ENCODE results near the gene SREBF1. TPM values are rescaled to one million over a fixed set of nuclear protein-coding genes. Genes with fewer than 3 reads are reported as not detected.

SREBF1 gene
- total RNA-seq, 1 donor = 92.0 TPM

- no peak for DNase-seq (ENCODE audit: low read depth)
- H3K4me3 ChIP-seq (ENCODE audit: low read depth, low read length) = no peak overlapping the region
- TF ChIP-seq CTCF (IDR thresholded peaks at IDR 0.05; ENCODE audit: insufficient read depth, low read depth, low read length) = no peak
Observed at GRCh38 chr17:17790637-17791464, 45.9 kb downstream of the SREBF1 start.

GRCh38 chr17:17789828-17790636 lies 46.8 kb downstream of the SREBF1 start:
- DNase-seq (ENCODE audit: low read depth) = no peak
- TF ChIP-seq CTCF (IDR thresholded peaks at IDR 0.05; ENCODE audit: insufficient read depth, low read depth, low read length) = no peak
- no peak overlapping the region for H3K4me3 ChIP-seq (ENCODE audit: low read depth, low read length)

- no peak overlapping the region for H3K4me3 ChIP-seq (ENCODE audit: low read depth, low read length)
- DNase-seq (ENCODE audit: low read depth) = no peak
- TF ChIP-seq CTCF (IDR thresholded peaks at IDR 0.05; ENCODE audit: insufficient read depth, low read depth, low read length) = no peak
Observed at GRCh38 chr17:17789410-17789809, 47.4 kb downstream of the SREBF1 start.

GRCh38 chr17:17788967-17789366 lies 47.8 kb downstream of the SREBF1 start:
- no peak for DNase-seq (ENCODE audit: low read depth)
- no peak for TF ChIP-seq CTCF (IDR thresholded peaks at IDR 0.05; ENCODE audit: insufficient read depth, low read depth, low read length)
- no peak overlapping the region for H3K4me3 ChIP-seq (ENCODE audit: low read depth, low read length)

GRCh38 chr17:17787568-17787967 lies 49.2 kb downstream of the SREBF1 start:
- TF ChIP-seq CTCF (IDR thresholded peaks at IDR 0.05; ENCODE audit: insufficient read depth, low read depth, low read length) = no peak
- no peak overlapping the region for H3K4me3 ChIP-seq (ENCODE audit: low read depth, low read length)
- DNase-seq (ENCODE audit: low read depth) = no peak

GRCh38 chr17:17786998-17787397 lies 49.8 kb downstream of the SREBF1 start:
- no peak overlapping the region for H3K4me3 ChIP-seq (ENCODE audit: low read depth, low read length)
- no peak for DNase-seq (ENCODE audit: low read depth)
- no peak for TF ChIP-seq CTCF (IDR thresholded peaks at IDR 0.05; ENCODE audit: insufficient read depth, low read depth, low read length)

All from fibroblast of villous mesenchyme (primary cell).